GM23248 (cell line): ENCODE measurements around the gene MYH9. TPM values are rescaled to one million over a fixed set of nuclear protein-coding genes. Genes with fewer than 3 reads are reported as not detected.
A peak's percentile ranks its signal among the peaks of the same experiment; 100 is the strongest.

ENCODE experiments used
- DNase-seq: peaks from one replicate; pipeline ENCODE4 v3.0.0-alpha.2; 2015
- H2AFZ ChIP-seq: fragments of 200-600 bp; sonication (generic); 2 replicates; pipeline ENCODE4 v1.6.1; 2016; ENCODE audit warnings: antibody characterized with exemption
- H3F3A ChIP-seq: fragments of 200-600 bp; sonication (generic); 2 replicates; pipeline ENCODE4 v1.6.1; 2016; ENCODE audit warnings: mild to moderate bottlenecking, antibody characterized with exemption, mixed run types; ENCODE audit not compliant: insufficient read depth
- H3K27ac ChIP-seq: fragments of 200-600 bp; sonication (generic); 2 replicates; pipeline ENCODE4 v1.5.1; 2016; ENCODE audit warnings: mild to moderate bottlenecking
- H3K27me3 ChIP-seq: fragments of 200-600 bp; sonication (generic); replicated peaks from 2 replicates; pipeline ENCODE4 v1.6.1; 2016; ENCODE audit warnings: mild to moderate bottlenecking; ENCODE audit not compliant: insufficient read depth
- H3K36me3 ChIP-seq: fragments of 200-600 bp; sonication (generic); 2 replicates; pipeline ENCODE4 v1.6.1; 2016; ENCODE audit warnings: low read depth, mild to moderate bottlenecking
- H3K4me1 ChIP-seq: fragments of 200-600 bp; sonication (generic); 2 replicates; pipeline ENCODE4 v1.6.1; 2016; ENCODE audit warnings: mild to moderate bottlenecking; ENCODE audit not compliant: insufficient read depth
- H3K4me2 ChIP-seq: fragments of 200-600 bp; sonication (generic); one replicate; pipeline ENCODE4 v1.6.1; 2016; ENCODE audit warnings: mild to moderate bottlenecking; ENCODE audit not compliant: unreplicated experiment
- H3K4me3 ChIP-seq: fragments of 200-600 bp; sonication (generic); 2 replicates; pipeline ENCODE4 v1.5.1; 2016; ENCODE audit warnings: mild to moderate bottlenecking
- H3K79me2 ChIP-seq: fragments of 200-600 bp; sonication (generic); 2 replicates; pipeline ENCODE4 v1.6.1; 2016; ENCODE audit warnings: mild to moderate bottlenecking; ENCODE audit not compliant: insufficient read depth
- H3K9ac ChIP-seq: fragments of 200-600 bp; sonication (generic); 2 replicates; pipeline ENCODE4 v1.6.1; 2016; ENCODE audit warnings: mild to moderate bottlenecking
- H3K9me2 ChIP-seq: fragments of 200-600 bp; sonication (generic); 2 replicates; pipeline ENCODE4 v1.6.1; 2016; ENCODE audit warnings: mixed run types, mild to moderate bottlenecking, moderate library complexity; ENCODE audit not compliant: insufficient read depth
- H3K9me3 ChIP-seq: fragments of 200-600 bp; sonication (generic); one replicate; pipeline ENCODE4 v1.6.1; 2017; ENCODE audit warnings: low read depth
- H4K20me1 ChIP-seq: fragments of 200-600 bp; sonication (generic); 2 replicates; pipeline ENCODE4 v1.6.0; 2016; ENCODE audit not compliant: insufficient read depth
- EZH2 ChIP-seq: fragments of 200-600 bp; sonication (generic); IDR thresholded peaks from 2 replicates; pipeline ENCODE4 v1.6.1; 2018; ENCODE audit warnings: antibody characterized with exemption, mild to moderate bottlenecking; ENCODE audit not compliant: insufficient read depth, poor library complexity, severe bottlenecking
- EZH2phosphoT487 ChIP-seq: fragments of 200-600 bp; sonication (generic); IDR thresholded peaks from 2 replicates; pipeline ENCODE4 v1.6.1; 2018; ENCODE audit warnings: antibody characterized with exemption, moderate library complexity, mild to moderate bottlenecking, low read depth; ENCODE audit not compliant: insufficient read depth
- WGBS, 2 experiments: methylation state at CpG; one replicate each; pipeline ENCODE4 v1.1.6; 2015 to 2017; ENCODE audit warnings: low lambda C conversion rate in 2 of 2, low coverage in 1 of 2; ENCODE audit errors: missing lambda C conversion rate in 2 of 2; 5-methylcytosine and 5-hydroxymethylcytosine counted together
- in situ Hi-C: fragments of 300-500 bp; cut with MboI; formaldehyde crosslinking; loops from 2 replicates; pipeline ENCODE4 v1.15.0; 2020
- polyA plus RNA-seq: library from polyadenylated mRNA; unstranded; fragments of >200 nt; fragmentation: Nextera tagmentation; extraction: Ambion mirVana; gene quantifications from 2 replicates; pipeline ENCODE4 v1.2.1, GENCODE V29; 2016
- total RNA-seq: library from RNA; depleted of rRNA; stranded (reverse); fragments of >200 nt; shearing (Covaris generic); gene quantifications from 2 replicates; pipeline ENCODE4 v1.2.3, GENCODE V29; 2014

The MYH9 gene
- total and polyA plus RNA-seq, 2 experiments from 2014 or later: 287 to 420 TPM

- Histone ChIP-seq H3K4me2 (no peak overlapping the region), H3K4me3 (no peak overlapping the region), H3K27me3 (no peaks in the 10 kb centered on the region), H3K4me1 (no peaks in the 10 kb centered on the region), H3K79me2 (peaks cover 94% of the 10 kb centered on the region), H3K9me2 (no peaks in the 10 kb centered on the region), H3K36me3 (peaks cover 80% of the 10 kb centered on the region), H3K9ac (no peak overlapping the region), H2AFZ (no peak overlapping the region), H3K9me3 (no peaks in the 10 kb centered on the region), H3F3A (peaks cover 59% of the 10 kb centered on the region), H4K20me1 (no peaks in the 10 kb centered on the region), H3K27ac (no peak overlapping the region)
- DNase-seq: no peak
- no peak for TF ChIP-seq EZH2phosphoT487
- no peak for TF ChIP-seq EZH2
- in situ Hi-C loops: no loop called here
- WGBS, 2 experiments: 90 to 94% methylated on average over 7 of the region's 7 CpGs
Measured at GRCh38 chr22:36315325-36315724, 72.4 kb downstream of the MYH9 start.

- Histone ChIP-seq H3K4me2 (no peak overlapping the region), H3K9me3 (no peaks in the 10 kb centered on the region), H3F3A (peaks cover 63% of the 10 kb centered on the region), H3K36me3 (peaks cover 90% of the 10 kb centered on the region), H3K4me3 (no peak overlapping the region), H3K27ac (no peak overlapping the region), H3K4me1 (no peaks in the 10 kb centered on the region), H3K9ac (no peak overlapping the region), H4K20me1 (no peaks in the 10 kb centered on the region), H3K9me2 (no peaks in the 10 kb centered on the region), H2AFZ (no peak overlapping the region), H3K79me2 (peaks cover 91% of the 10 kb centered on the region), H3K27me3 (no peaks in the 10 kb centered on the region)
- peak; percentile 39 for DNase-seq
- no peak for TF ChIP-seq EZH2
- no peak for TF ChIP-seq EZH2phosphoT487
- in situ Hi-C loops: no loop called here
- 69 to 81% methylated on average over 15 to 17 of the region's 18 CpGs for WGBS, 2 experiments
Measured at GRCh38 chr22:36311386-36312085, 76.2 kb downstream of the MYH9 start.

GRCh38 chr22:36308880-36309279, 78.9 kb downstream of the MYH9 start:
- no peak overlapping the region for H3K4me2 ChIP-seq
- H3K4me3 ChIP-seq: no peak overlapping the region
- H3F3A ChIP-seq: peaks cover 53% of the 10 kb centered on the region
- no peak overlapping the region for H2AFZ ChIP-seq
- no peaks in the 10 kb centered on the region for H3K4me1 ChIP-seq
- WGBS, 2 experiments: 86 to 87% methylated on average over 16 to 17 of the region's 17 CpGs
- no peaks in the 10 kb centered on the region for H3K27me3 ChIP-seq
- peaks cover 93% of the 10 kb centered on the region for H3K36me3 ChIP-seq
- no peak overlapping the region for H3K27ac ChIP-seq
- no peak for DNase-seq
- H3K9me2 ChIP-seq: no peaks in the 10 kb centered on the region
- TF ChIP-seq EZH2phosphoT487 (no peak), EZH2 (no peak)
- H4K20me1 ChIP-seq: no peaks in the 10 kb centered on the region
- in situ Hi-C loops: loop anchor here (10.0 kb wide), 1 partner anchor 156 kb away; no protein-coding TSS in a partner anchor
- H3K9me3 ChIP-seq: no peaks in the 10 kb centered on the region
- no peak overlapping the region for H3K9ac ChIP-seq
- H3K79me2 ChIP-seq: peaks cover 93% of the 10 kb centered on the region

- peaks cover 59% of the 10 kb centered on the region for H3F3A ChIP-seq
- no peak overlapping the region for H2AFZ ChIP-seq
- no peak overlapping the region for H3K4me3 ChIP-seq
- TF ChIP-seq EZH2phosphoT487 (no peak), EZH2 (no peak)
- H3K27ac ChIP-seq: no peak overlapping the region
- H3K9me3 ChIP-seq: no peaks in the 10 kb centered on the region
- in situ Hi-C loops: loop anchor here (10.0 kb wide), 1 partner anchor 159 kb away; no protein-coding TSS in a partner anchor
- DNase-seq: no peak
- no peaks in the 10 kb centered on the region for H4K20me1 ChIP-seq
- H3K27me3 ChIP-seq: no peaks in the 10 kb centered on the region
- H3K4me2 ChIP-seq: no peak overlapping the region
- H3K4me1 ChIP-seq: no peaks in the 10 kb centered on the region
- peaks cover 93% of the 10 kb centered on the region for H3K36me3 ChIP-seq
- no peaks in the 10 kb centered on the region for H3K9me2 ChIP-seq
- H3K79me2 ChIP-seq: peaks cover 93% of the 10 kb centered on the region
- H3K9ac ChIP-seq: no peak overlapping the region
- 92 to 93% methylated on average over 18 of the region's 18 CpGs for WGBS, 2 experiments
Measured at GRCh38 chr22:36306227-36306626, 81.5 kb downstream of the MYH9 start.
